HG02623 (cell line): ENCODE results near the gene COL25A1.

Source experiments
- ATAC-seq: cut with Tn5 transposase; IDR thresholded peaks from one replicate; pipeline ENCODE4 v1.9.1; 2021; ENCODE audit warnings: moderate library complexity; ENCODE audit not compliant: unreplicated experiment

The COL25A1 gene

GRCh38 chr4:108831291-108831690 lies 471.2 kb downstream of the COL25A1 start:
- no peak for ATAC-seq

GRCh38 chr4:108830509-108831244 lies 471.8 kb downstream of the COL25A1 start:
- ATAC-seq: no peak

DNA sequence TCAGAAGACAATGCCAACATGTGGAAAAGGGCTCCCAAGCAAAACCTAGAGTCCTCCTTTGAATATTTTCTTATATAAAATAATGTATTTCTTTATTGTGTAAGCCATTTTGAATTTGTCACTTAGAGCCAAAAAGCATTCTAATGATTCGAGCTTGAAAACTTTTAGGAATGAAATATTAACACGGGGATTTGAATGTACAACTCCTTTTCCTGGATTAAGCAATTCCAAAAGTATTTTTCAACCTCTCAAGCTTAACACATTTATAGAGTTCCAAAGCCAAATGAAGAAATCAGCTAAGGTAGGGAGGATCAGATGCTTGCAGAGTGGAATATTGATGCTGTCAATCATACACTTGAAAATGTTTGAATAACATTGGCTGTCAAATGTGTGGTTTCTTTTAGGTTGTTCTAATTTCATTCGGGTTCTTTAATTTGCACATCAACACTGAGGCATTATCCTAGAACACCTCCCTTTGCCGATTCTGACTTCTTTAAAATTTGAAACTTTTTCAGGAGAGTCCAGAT lies 472.4 kb downstream of the COL25A1 start:
- no peak for ATAC-seq

DNA sequence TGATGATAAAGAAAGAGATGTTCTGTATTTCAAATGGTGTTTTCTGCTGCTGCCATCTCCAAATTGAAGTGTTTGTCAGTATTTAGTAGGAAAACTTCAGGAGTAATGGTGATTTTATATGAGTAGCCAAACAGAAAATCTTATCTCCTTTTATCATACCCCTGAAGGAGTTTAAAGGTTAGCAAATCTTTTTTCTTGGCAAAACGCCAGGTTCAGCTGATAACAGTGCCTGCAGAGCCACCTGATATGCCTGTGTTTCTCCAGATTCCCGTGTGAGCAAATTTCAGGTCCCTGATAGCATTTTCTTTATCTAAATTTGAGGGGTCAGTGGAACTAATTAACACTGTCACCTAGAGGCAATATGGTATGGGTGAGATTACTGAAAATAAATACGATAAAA lies 473.8 kb downstream of the COL25A1 start:
- no peak for ATAC-seq

DNA sequence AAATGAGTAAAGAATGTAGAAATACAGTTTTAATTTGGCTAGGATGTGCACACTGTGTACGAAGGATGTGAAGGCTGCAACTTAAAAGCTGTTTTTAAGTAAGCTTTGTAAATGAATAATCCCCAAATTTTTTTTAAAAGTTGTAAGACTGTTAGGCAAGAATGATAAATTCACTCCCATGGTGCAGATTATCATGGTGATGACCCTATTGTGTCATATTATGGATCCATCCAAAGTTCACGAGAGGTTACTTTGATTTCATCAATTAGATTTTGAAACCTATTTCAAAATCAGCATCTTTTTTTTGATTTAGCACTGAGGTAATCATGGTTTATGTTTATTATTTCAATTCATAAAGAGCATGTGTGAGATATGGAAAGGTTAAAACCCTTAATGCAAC lies 476.7 kb downstream of the COL25A1 start:
- ATAC-seq: no peak

GRCh38 chr4:108821351-108821930 lies 481.0 kb downstream of the COL25A1 start:
- no peak for ATAC-seq

- no peak for ATAC-seq
Observed at GRCh38 chr4:108820492-108821350, 481.7 kb downstream of the COL25A1 start.

GRCh38 chr4:108814326-108814725 lies 488.1 kb downstream of the COL25A1 start:
- no peak for ATAC-seq

DNA sequence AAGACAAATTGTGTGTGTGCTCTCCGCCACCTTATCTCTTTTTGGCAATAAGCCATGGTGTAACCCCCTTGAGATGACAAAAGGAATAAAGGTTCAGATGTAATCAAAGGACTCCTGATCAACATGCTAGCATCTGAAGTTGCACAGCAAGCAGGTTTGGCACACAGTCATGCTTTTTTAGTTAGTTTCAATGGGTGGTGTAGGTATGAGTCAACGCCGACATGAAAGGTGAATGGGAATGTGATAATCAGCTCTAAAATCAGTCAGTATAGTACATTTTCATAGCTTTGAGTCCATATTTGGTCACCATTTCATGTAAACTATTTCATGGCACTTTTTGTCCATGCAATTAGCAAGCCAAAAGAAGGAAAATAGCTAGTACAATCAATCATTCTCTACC lies 489.2 kb downstream of the COL25A1 start:
- no peak for ATAC-seq

- ATAC-seq: no peak
Observed at GRCh38 chr4:108811486-108811885, 491.0 kb downstream of the COL25A1 start.

- ATAC-seq: no peak
Observed at GRCh38 chr4:108810087-108810486, 492.4 kb downstream of the COL25A1 start.

DNA sequence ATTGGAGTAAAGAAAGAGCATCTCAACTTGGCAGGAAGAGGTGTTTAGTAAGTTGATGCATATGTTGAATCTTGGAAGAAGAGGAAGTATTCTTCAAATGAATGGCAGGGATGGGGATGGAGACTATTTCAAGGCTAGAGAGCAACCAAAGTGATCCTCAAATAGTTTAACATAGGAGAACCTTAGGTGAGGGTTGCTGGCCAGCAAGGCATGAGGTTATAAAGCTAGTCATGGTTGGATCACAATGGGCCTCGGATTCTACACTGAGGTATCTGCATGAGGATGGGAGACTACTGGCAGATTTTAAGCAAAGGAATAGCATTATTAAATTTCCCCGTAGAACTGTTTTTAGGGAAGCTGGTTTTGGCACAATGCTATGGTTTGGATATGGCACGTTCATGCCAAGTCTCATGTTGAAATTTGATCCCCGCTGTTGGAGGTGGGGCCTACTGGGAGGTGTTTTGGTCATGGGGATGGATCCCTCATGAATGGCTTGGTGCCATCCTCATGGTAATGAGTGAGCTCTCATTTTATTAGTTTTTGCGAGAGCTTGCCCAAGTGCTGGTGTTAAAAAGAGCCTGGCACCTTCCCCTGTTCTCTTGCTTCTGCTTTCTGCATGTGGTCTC lies 497.7 kb downstream of the COL25A1 start:
- no peak for ATAC-seq

DNA sequence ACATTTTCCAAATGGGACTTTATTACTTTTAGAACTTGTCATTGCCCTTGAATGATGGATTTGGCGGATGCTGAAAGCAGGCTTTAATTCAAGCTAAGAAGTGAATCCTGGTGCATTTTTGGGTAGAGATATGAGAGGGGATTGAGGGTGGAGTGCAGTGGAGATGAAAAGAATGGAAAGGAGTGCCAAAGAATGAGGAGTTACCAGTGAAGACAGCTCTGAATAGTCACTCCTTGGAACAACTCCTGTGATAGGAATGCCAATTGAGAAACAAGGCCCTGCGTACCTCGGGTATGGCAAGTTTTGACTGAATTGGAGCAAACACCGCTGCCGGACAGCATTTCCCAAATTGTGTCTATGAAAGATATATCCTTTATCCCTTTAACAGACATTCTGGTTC lies 503.2 kb downstream of the COL25A1 start:
- no peak for ATAC-seq

GRCh38 chr4:108796173-108796572 lies 506.3 kb downstream of the COL25A1 start:
- ATAC-seq: no peak

DNA sequence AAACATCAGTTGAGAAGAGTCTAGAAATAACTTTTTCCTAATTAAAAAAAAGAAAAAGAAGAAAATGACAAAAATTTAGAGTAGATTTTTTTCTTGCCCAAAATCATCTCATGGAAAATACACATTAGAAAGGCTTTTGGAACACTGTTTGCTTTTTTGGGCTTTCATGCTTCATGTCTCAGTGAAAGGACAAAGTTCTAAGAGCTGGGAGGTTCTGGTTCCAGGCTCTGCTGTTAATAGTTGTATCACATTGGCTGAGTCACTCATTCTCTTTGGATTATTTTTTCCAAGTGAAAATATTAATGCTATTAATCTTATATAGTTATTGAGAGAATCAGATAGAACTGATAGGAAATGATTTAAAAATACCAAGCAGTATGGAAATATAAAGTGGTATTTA lies 506.7 kb downstream of the COL25A1 start:
- ATAC-seq: no peak

GRCh38 chr4:108794136-108794535 lies 508.3 kb downstream of the COL25A1 start:
- no peak for ATAC-seq

DNA sequence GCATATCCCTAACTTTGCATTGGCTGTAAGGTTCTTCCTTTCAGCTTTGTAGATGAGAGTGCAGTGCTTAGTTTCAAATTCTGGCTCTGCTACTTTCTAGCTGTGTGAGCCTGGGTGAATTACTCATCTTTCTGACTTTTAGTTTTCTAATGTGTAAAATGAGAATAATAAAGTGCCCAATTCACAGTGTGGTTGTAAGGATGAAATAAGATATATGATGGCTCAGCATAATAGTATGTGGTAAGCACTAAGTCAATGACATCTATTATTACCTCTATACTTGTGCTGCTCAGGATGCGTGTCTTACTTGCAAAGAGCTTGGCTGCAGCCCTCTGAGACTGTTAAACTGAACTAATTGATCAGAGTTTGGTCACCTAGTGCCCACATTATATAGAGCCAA lies 509.0 kb downstream of the COL25A1 start:
- ATAC-seq: no peak

- no peak for ATAC-seq
Observed at GRCh38 chr4:108788731-108789130, 513.7 kb downstream of the COL25A1 start.

DNA sequence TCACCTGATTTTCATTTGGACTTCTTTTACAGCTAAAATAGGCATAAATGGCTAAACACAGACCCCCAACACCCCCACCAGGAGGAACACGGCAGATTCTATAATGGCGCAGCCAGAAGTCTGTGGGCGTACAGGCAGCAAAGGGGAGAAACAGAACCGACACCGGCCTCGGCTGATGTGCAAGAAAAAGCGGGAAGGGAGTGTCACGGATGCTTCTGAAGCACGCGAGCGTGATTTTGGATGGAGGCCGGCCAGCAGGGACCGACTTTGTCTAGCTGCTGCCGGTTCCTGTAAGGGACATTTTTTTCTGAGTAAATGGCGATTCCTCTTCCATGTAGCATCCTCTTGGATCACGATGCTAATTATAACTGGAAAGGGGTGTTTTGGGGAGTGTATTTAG lies 514.7 kb downstream of the COL25A1 start:
- no peak for ATAC-seq

DNA sequence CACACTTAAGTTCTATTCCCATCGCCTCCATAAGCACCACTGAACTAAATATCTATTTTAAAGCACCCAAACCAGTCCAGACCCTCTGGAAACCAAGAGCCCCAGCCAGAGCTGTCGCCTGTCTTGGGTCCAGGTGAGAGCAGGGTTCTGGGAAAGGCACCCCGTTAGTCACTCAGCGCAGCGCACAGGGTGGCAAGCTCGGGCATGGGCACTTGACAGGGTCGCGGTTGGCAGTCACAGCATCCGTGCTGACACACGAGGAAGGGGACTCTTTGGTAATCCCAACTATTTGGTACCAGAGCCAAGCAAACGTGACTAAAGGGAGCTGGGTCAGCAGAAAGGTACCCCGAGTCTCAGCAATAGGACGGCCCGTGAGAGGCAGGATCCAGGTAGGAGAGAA lies 515.4 kb downstream of the COL25A1 start:
- ATAC-seq: no peak

DNA sequence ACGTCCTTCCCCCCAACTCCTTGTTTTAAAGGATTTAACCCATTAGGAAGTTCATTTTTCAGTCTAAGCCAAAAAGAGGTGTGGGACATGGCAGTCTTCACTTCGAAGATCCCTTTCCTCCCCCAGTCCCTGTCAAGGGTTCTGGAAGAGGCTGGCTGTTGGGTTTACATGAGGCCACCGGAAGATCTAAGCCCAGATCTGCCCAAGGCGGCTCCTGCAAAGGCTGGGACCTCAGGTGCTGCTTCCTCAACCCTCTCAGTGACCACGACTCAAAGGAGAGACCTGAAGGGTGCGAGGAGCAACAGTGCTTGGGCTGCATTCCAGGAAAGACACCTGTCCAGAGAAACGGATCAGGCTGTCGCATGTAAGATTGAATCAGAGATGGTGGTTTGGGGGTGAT lies 516.1 kb downstream of the COL25A1 start:
- ATAC-seq: no peak
